Esophagus squamous epithelium (tissue), 4 donors: ENCODE results near the gene OBSL1.

Experiments
- CTCF ChIP-seq, 6 experiments: fragments of 450-650 bp in 4 of 6; fragments of 200-600 bp in 2 of 6; sonication (generic) in 2 of 6; IDR thresholded peaks; one replicate each; pipeline ENCODE4 v1.5.1; 2016 to 2019; ENCODE audit warnings: antibody characterized with exemption in 6 of 6, mild to moderate bottlenecking in 4 of 6, moderate library complexity in 4 of 6
- POLR2A ChIP-seq, 4 donors: fragments of 450-650 bp; IDR thresholded peaks; one replicate each; pipeline ENCODE4 v1.6.1; 2017; ENCODE audit warnings: antibody characterized with exemption in 4 of 4, mild to moderate bottlenecking in 4 of 4, moderate library complexity in 3 of 4

DNA sequence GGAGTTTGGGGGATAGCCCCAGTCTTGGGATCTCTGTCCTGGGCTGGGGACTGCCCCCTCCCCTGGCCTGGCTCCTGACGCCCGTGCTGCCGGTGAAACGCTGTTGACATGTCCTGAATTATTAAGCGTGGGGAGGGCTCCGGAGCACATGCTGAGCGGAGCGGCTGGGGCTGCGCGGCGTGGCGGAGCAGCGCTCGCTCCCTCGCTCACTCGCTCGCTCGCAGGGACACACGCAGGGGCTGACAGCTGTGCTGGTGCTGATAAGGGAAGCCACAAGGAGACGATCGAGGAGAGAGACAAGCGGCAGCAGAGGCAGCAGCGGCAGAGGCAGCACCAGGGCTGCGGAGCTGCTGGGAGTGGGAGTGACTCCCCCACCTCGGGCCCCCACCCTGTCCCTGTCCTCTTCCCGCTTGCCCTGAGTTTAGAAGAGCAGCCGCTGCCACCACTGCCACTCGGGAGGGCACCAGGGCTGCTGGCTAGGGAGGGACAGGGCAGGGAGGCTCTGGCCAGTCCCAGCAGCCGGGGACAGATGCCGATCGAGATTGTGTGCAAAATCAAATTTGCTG, 57.1 kb downstream of the OBSL1 start, which contains the start of gene ASIC4:
- TF ChIP-seq POLR2A (IDR thresholded peaks at IDR 0.05) (no peak), CTCF (IDR thresholded peaks at IDR 0.05) (no peak)
